Measurements from ENCODE around the gene PPM1A.

- TF ChIP-seq CTCF (IDR thresholded peaks at IDR 0.05) (no peak), EZH2 (IDR thresholded peaks at IDR 0.05; ENCODE audit: borderline replicate concordance, insufficient read depth, low read depth, low read length, poor library complexity, severe bottlenecking) (no peak)
These were observed 99.2 kb downstream of the PPM1A start for GRCh38 chr14:60348211-60348610.

Measured in B cell (primary cell).